ENCODE data around the gene WNT1. TPM values are rescaled to one million over a fixed set of nuclear protein-coding genes. Genes with fewer than 3 reads are reported as not detected.

The WNT1 gene
- total and polyA plus RNA-seq, 2 of the 4 experiments (the other 2 are of a cell fraction): not detected

- TF ChIP-seq SMC3 (IDR thresholded peaks at IDR 0.05; ENCODE audit: low read depth, low read length): no peak
These were observed 5.7 kb upstream of the WNT1 start (continued) for GRCh38 chr12:48972213-48972951.

- H4K5ac ChIP-seq (ENCODE audit: low read depth, low read length): no peak overlapping the region
- peaks cover 75% of the 10 kb centered on the region for H3K27me3 ChIP-seq (ENCODE audit: control insufficient read depth, insufficient read depth, low read length)
- TF ChIP-seq RCOR1 (IDR thresholded peaks at IDR 0.05; ENCODE audit: insufficient replicate concordance, low read length) (no peak), CEBPB (IDR thresholded peaks at IDR 0.05; ENCODE audit: low read depth, low read length) (no peak), CTCF (conservative IDR thresholded peaks at IDR 0.05; ENCODE audit: low read depth, low read length) (no peak), USF2 (IDR thresholded peaks at IDR 0.05; ENCODE audit: low read depth, low read length) (no peak), MXI1 (IDR thresholded peaks at IDR 0.05; ENCODE audit: borderline replicate concordance, low read depth, low read length) (no peak), RFX5 (IDR thresholded peaks at IDR 0.05; ENCODE audit: low read depth, low read length) (no peak), FOS (IDR thresholded peaks at IDR 0.05; ENCODE audit: low read depth, low read length) (no peak), NFE2L2 (IDR thresholded peaks at IDR 0.05; ENCODE audit: low read depth, low read length) (no peak), SMC3 (IDR thresholded peaks at IDR 0.05; ENCODE audit: low read depth, low read length) (no peak), MAZ (IDR thresholded peaks at IDR 0.05; ENCODE audit: borderline replicate concordance, low read depth, low read length) (no peak)
- TF ChIP-seq, protein P1, sequence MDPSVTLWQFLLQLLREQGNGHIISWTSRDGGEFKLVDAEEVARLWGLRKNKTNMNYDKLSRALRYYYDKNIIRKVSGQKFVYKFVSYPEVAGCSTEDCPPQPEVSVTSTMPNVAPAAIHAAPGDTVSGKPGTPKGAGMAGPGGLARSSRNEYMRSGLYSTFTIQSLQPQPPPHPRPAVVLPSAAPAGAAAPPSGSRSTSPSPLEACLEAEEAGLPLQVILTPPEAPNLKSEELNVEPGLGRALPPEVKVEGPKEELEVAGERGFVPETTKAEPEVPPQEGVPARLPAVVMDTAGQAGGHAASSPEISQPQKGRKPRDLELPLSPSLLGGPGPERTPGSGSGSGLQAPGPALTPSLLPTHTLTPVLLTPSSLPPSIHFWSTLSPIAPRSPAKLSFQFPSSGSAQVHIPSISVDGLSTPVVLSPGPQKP (IDR thresholded peaks at IDR 0.05; ENCODE audit: borderline replicate concordance, low read depth, low read length): no peak
These were observed 5.1 kb upstream of the WNT1 start for GRCh38 chr12:48972952-48973483.

More at GRCh38 chr12:48972952-48973483, 5.1 kb upstream of the WNT1 start:
- BruUV-seq (replicated peaks): no TSS peak
- no peak overlapping the region for H2BK120ac ChIP-seq (ENCODE audit: low read depth, low read length)
- dilution Hi-C loops (cut with HindIII; ENCODE audit: low sequenced_read_pairs, unreplicated experiment) (no loop called here), intact Hi-C loops (cut with micrococcal nuclease) (no loop called here), in situ Hi-C loops (cut with MboI; ENCODE audit: low sequenced_read_pairs) (no loop called here)
- no peak overlapping the region for H3K18ac ChIP-seq (ENCODE audit: low read depth, low read length)
- no peak overlapping the region for H3K9ac ChIP-seq (ENCODE audit: low read depth, low read length)
- peaks cover 14% of the 10 kb centered on the region for H3K4me1 ChIP-seq (ENCODE audit: control insufficient read depth, insufficient read depth, low read length)
- H2AFZ ChIP-seq (replicated peaks; ENCODE audit: low read length, poor library complexity): peak overlapping the region; percentile 28
- no peak overlapping the region for H3K4ac ChIP-seq (ENCODE audit: low read depth, low read length)
- ATAC-seq (ENCODE audit: low read depth) (no peak), DNase-seq (no peak)
- H3K27ac ChIP-seq (ENCODE audit: insufficient read depth, low read length): no peak overlapping the region
- 14% methylated on average over 1 of the region's 3 CpGs; no CpG with 5 or more reads in 1 of the 2 experiments for WGBS, 2 experiments (ENCODE audit: extremely low coverage in 2 of 2, insufficient read length in 1 of 2)
- POLR2A ChIA-PET (ENCODE audit: unreplicated experiment): no interaction called here
- no peak overlapping the region for H2BK20ac ChIP-seq (ENCODE audit: low read depth, low read length)
- H4K20me1 ChIP-seq (ENCODE audit: insufficient read depth, low read length): peaks cover 4% of the 10 kb centered on the region
- H2AK5ac ChIP-seq (ENCODE audit: low read depth, low read length): 0 out of 2 replicates have a peak overlapping the region, but pooled peaks have one; percentile 0
- H3K9me1 ChIP-seq (ENCODE audit: insufficient read depth, low read length): peaks cover 12% of the 10 kb centered on the region
- no peak overlapping the region for H2BK5ac ChIP-seq (ENCODE audit: low read depth, low read length, poor library complexity, severe bottlenecking)
- no peaks in the 10 kb centered on the region for H3K36me3 ChIP-seq (ENCODE audit: control insufficient read depth, insufficient read depth, low read length)
- H2AK9ac ChIP-seq (replicated peaks; ENCODE audit: low read depth, low read length, poor library complexity): no peak overlapping the region
- no peak overlapping the region for H2BK15ac ChIP-seq (ENCODE audit: low read depth, low read length)
- CTCF ChIA-PET: interaction anchor here (1.0 kb wide), 1 partner anchor 15 kb away, joined by 4 read pairs; no protein-coding TSS in a partner anchor
- H3K23ac ChIP-seq (ENCODE audit: low read depth, low read length): no peak overlapping the region
- no peak overlapping the region for H4K91ac ChIP-seq (ENCODE audit: insufficient read depth, low read depth, low read length)
- H3K4me2 ChIP-seq (ENCODE audit: low read depth, low read length): no peak overlapping the region
- no peak overlapping the region for H4K8ac ChIP-seq (ENCODE audit: low read depth in 2 of 2, low read length in 2 of 2)
- no peaks in the 10 kb centered on the region for H3K79me1 ChIP-seq (ENCODE audit: low read depth in 1 of 2, low read length in 2 of 2)
- no peaks in the 10 kb centered on the region for H3K9me3 ChIP-seq (ENCODE audit: control insufficient read depth, insufficient read depth, low read length)
- H3K56ac ChIP-seq (ENCODE audit: extremely low read depth, insufficient read depth, low read length): no peak overlapping the region
- H3K14ac ChIP-seq (replicated peaks; ENCODE audit: low read depth, low read length): no peak overlapping the region
- H3K4me3 ChIP-seq (ENCODE audit: insufficient read depth, low read depth, low read length): no peak overlapping the region

Measured in IMR-90 (cell line).